Keratinocyte (primary cell): ENCODE measurements around the gene ARPC4. TPM values are rescaled to one million over a fixed set of nuclear protein-coding genes. Genes with fewer than 3 reads are reported as not detected.

Source experiments
- DNase-seq: peaks from one replicate; pipeline ENCODE4 v3.0.0-alpha.2; 2011; ENCODE audit warnings: low read depth, missing footprints, low spot score
- FAIRE-seq: peaks from 2 replicates; lab custom pipeline; 2011; peaks lifted over from hg19 to GRCh38; lab: Jason Lieb, UNC
- H2AFZ ChIP-seq: 2 replicates; pipeline ENCODE4 v1.6.0; 2012; ENCODE audit warnings: low read length, control low read depth, inconsistent platforms; ENCODE audit not compliant: control insufficient read depth
- H3K27ac ChIP-seq: 2 replicates; pipeline ENCODE4 v1.5.1; 2011; ENCODE audit warnings: low read length; ENCODE audit not compliant: control insufficient read depth, insufficient read depth
- H3K27me3 ChIP-seq: 3 replicates; pipeline ENCODE4 v1.6.0; 2011; ENCODE audit warnings: low read length; ENCODE audit not compliant: control insufficient read depth, insufficient read depth; ENCODE audit errors: extremely low read depth
- H3K36me3 ChIP-seq, 2 experiments: 2 replicates in 1 of 2; 3 replicates in 1 of 2; pipeline ENCODE4 v1.5.1; 2011; ENCODE audit warnings: low read length in 2 of 2, mild to moderate bottlenecking in 1 of 2; ENCODE audit not compliant: control insufficient read depth in 2 of 2, insufficient read depth in 2 of 2; ENCODE audit errors: extremely low read depth in 1 of 2
- H3K4me1 ChIP-seq: 3 replicates; pipeline ENCODE4 v1.5.1; 2011; ENCODE audit warnings: low read length; ENCODE audit not compliant: control insufficient read depth, insufficient read depth; ENCODE audit errors: extremely low read depth
- H3K4me2 ChIP-seq: 3 replicates; pipeline ENCODE4 v1.6.0; 2011; ENCODE audit warnings: low read depth, low read length; ENCODE audit not compliant: control insufficient read depth, insufficient read depth; ENCODE audit errors: extremely low read depth
- H3K4me3 ChIP-seq, 3 experiments: fragments of 200-600 bp in 1 of 3; sonication (generic) in 1 of 3; 2 replicates in 2 of 3; 3 replicates in 1 of 3; pipeline ENCODE4 v1.5.1; 2011 to 2016; ENCODE audit warnings: low read length in 3 of 3, mild to moderate bottlenecking in 3 of 3, control low read depth in 2 of 3, inconsistent platforms in 1 of 3, low read depth in 1 of 3, mixed read lengths in 1 of 3, mixed run types in 1 of 3, moderate library complexity in 1 of 3; ENCODE audit not compliant: control insufficient read depth in 2 of 3, insufficient read depth in 2 of 3; ENCODE audit errors: extremely low read depth in 1 of 3
- H3K79me2 ChIP-seq: 2 replicates; pipeline ENCODE4 v1.6.0; 2012; ENCODE audit warnings: low read length; ENCODE audit not compliant: control insufficient read depth, insufficient read depth
- H3K9ac ChIP-seq: 3 replicates; pipeline ENCODE4 v1.6.0; 2011; ENCODE audit warnings: low read length; ENCODE audit not compliant: control insufficient read depth, insufficient read depth; ENCODE audit errors: extremely low read depth
- H3K9me1 ChIP-seq: 3 replicates; pipeline ENCODE4 v1.6.0; 2011; ENCODE audit warnings: low read length; ENCODE audit not compliant: control insufficient read depth, insufficient read depth; ENCODE audit errors: extremely low read depth
- H3K9me3 ChIP-seq: 2 replicates; pipeline ENCODE4 v1.5.1; 2012; ENCODE audit warnings: low read depth, low read length; ENCODE audit not compliant: control insufficient read depth
- H4K20me1 ChIP-seq: 3 replicates; pipeline ENCODE4 v1.6.0; 2011; ENCODE audit warnings: low read length; ENCODE audit not compliant: control insufficient read depth, insufficient read depth; ENCODE audit errors: extremely low read depth
- CTCF ChIP-seq, 3 experiments: IDR thresholded peaks in 1 of 3; conservative IDR thresholded peaks in 1 of 3; optimal IDR thresholded peaks in 1 of 3; 2 replicates in 2 of 3; 3 replicates in 1 of 3; pipeline versions ENCODE3 to v1.5.1; 2011; ENCODE audit warnings: low read length in 3 of 3, mild to moderate bottlenecking in 3 of 3, moderate library complexity in 2 of 3, control low read depth in 1 of 3, inconsistent platforms in 1 of 3; ENCODE audit not compliant: insufficient read depth in 2 of 3; ENCODE audit errors: extremely low read depth in 1 of 3
- EZH2 ChIP-seq: IDR thresholded peaks from one replicate; pipeline ENCODE4 v1.6.1; 2012; ENCODE audit warnings: inconsistent platforms, mild to moderate bottlenecking, low read length, moderate library complexity
- dilution Hi-C: fragments of 300-500 bp; cut with MboI; formaldehyde crosslinking; loops from one replicate; pipeline ENCODE4 v1.7.0; 2020; ENCODE audit warnings: low sequenced_read_pairs; ENCODE audit not compliant: extremely low pct_ligation_motif_present
- polyA plus RNA-seq, 5 experiments: library from polyadenylated mRNA; depleted of rRNA in 3 of 5; stranded (reverse) in 3 of 5; stranded (forward) in 1 of 5; unstranded in 1 of 5; fragments of >200 nt; gene quantifications; 1 replicate in 1 of 5; 2 replicates in 3 of 5; 3 replicates in 1 of 5; pipeline versions ENCODE4 v1.2.1 to v1.2.3, GENCODE V29; 2011 to 2012; ENCODE audit warnings: missing spikeins in 2 of 5, low read depth in 1 of 5, low replicate concordance in 1 of 5

Gene ARPC4
- polyA plus RNA-seq, 1 donor (not counting 4 experiments of a cell fraction or from before 2014, with no cell fraction given) = 173 TPM

DNA sequence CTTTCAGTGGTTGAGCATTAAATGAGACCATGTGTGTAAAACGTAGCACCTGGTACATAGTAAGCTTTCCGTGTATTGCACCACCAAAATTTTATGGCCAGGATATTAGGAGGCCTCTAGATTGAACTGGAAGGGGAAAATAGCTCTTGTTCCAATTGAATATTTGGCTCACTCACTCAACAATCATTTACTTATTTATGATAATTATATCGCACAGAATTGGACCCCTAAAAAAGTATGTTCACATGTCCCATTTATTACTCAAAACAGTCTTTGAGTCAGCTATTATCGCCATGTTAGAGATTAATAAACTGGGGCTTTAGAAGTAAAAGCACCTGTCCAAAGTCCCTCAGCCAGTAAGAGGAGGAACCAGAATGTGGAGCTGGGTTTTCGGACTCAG, 12.1 kb downstream of the ARPC4 start:
- no peak overlapping the region for H3K9ac ChIP-seq
- no peak overlapping the region for H2AFZ ChIP-seq
- H3K27ac ChIP-seq = no peak overlapping the region
- H3K27me3 ChIP-seq = no peaks in the 10 kb centered on the region
- no peaks in the 10 kb centered on the region for H3K79me2 ChIP-seq
- FAIRE-seq (no peak), DNase-seq (no peak)
- no peaks in the 10 kb centered on the region for H4K20me1 ChIP-seq
- H3K4me3 ChIP-seq = no peak overlapping the region
- H3K4me2 ChIP-seq = no peak overlapping the region
- no peaks in the 10 kb centered on the region for H3K9me3 ChIP-seq
- TF ChIP-seq EZH2 = no peak
- H3K36me3 ChIP-seq = peaks cover 36 to 47% of the 10 kb centered on the region in 2 experiments
- dilution Hi-C loops = no loop called here
- no peaks in the 10 kb centered on the region for H3K4me1 ChIP-seq
- no peaks in the 10 kb centered on the region for H3K9me1 ChIP-seq

DNA sequence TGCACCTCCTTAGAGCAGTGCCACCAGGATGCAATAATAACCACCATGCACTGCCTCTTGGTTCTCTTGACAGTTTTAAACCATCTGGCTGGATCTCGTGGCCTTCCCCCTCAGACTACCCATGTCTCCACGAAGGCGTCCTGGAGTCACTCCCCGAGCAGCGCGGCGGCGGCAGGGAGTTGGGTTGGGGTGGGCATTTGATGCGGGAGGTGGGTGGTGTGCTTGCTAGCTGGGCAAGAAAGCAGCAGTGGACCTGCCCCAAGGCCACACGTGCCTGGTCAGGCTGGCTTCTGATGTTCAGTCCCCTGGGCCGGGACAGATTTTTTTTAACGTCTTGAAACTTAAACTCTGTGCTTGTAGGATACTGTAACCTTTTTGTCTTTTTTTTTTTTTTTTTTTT, 13.3 kb downstream of the ARPC4 start:
- H3K4me3 ChIP-seq = no peak overlapping the region
- no peak overlapping the region for H2AFZ ChIP-seq
- TF ChIP-seq EZH2 = no peak
- TF ChIP-seq CTCF (optimal IDR thresholded peaks at IDR 0.05 in 1 of 3, IDR thresholded peaks at IDR 0.05 in 1 of 3, conservative IDR thresholded peaks at IDR 0.05 in 1 of 3; ENCODE audit: extremely low read depth in 1 of 3, insufficient read depth in 2 of 3, low read length in 3 of 3) = no peak
- no peaks in the 10 kb centered on the region for H3K79me2 ChIP-seq
- H3K9me1 ChIP-seq = no peaks in the 10 kb centered on the region
- no peaks in the 10 kb centered on the region for H3K27me3 ChIP-seq
- no peaks in the 10 kb centered on the region for H4K20me1 ChIP-seq
- peaks cover 7% of the 10 kb centered on the region for H3K4me1 ChIP-seq
- H3K4me2 ChIP-seq = no peak overlapping the region
- dilution Hi-C loops = no loop called here
- no peak overlapping the region for H3K27ac ChIP-seq
- peaks cover 27 to 40% of the 10 kb centered on the region in 2 experiments for H3K36me3 ChIP-seq
- DNase-seq = no peak
- no peaks in the 10 kb centered on the region for H3K9me3 ChIP-seq
- FAIRE-seq = no peak
- no peak overlapping the region for H3K9ac ChIP-seq
